ENCODE data around the gene TMEM170A.

DNA sequence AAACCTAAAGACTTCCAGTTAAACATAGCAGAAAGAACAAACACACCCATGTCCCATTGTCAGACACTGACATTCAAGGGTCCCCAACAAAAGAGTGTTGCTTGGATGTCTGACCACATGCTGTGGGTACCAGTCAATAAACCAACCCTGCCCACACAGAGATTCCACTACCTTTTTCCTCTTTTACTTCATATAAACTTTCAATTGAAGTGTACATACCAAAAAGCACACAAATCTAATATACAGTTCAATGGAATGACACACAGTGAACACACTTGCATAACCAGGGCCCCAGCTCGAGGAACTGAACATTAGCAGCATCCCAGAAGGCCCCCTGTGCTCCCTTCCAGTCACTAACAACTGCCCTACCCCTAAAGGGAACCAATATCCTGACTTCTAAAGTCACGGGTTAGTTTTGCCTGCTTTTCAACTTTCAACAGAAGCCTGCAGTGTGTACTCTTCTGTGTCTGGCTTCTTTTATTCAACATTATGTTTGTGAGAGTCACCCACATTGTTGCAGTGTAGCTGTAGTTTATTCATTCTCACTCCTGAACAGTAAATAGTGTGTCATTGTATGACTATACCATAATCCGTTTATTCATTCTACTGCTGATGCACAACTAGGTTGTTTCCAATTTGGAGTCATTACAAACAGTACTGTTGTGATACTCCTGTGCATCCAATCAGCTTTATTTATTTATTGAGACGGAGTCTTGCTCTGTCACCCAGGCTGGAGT is 49.2 kb downstream of the TMEM170A start:
- TF ChIP-seq, protein P1, sequence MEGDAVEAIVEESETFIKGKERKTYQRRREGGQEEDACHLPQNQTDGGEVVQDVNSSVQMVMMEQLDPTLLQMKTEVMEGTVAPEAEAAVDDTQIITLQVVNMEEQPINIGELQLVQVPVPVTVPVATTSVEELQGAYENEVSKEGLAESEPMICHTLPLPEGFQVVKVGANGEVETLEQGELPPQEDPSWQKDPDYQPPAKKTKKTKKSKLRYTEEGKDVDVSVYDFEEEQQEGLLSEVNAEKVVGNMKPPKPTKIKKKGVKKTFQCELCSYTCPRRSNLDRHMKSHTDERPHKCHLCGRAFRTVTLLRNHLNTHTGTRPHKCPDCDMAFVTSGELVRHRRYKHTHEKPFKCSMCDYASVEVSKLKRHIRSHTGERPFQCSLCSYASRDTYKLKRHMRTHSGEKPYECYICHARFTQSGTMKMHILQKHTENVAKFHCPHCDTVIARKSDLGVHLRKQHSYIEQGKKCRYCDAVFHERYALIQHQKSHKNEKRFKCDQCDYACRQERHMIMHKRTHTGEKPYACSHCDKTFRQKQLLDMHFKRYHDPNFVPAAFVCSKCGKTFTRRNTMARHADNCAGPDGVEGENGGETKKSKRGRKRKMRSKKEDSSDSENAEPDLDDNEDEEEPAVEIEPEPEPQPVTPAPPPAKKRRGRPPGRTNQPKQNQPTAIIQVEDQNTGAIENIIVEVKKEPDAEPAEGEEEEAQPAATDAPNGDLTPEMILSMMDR (IDR thresholded peaks at IDR 0.05), result no peak
- TF ChIP-seq POLR2A (IDR thresholded peaks at IDR 0.05), result no peak
- no peak for TF ChIP-seq EP300 (IDR thresholded peaks at IDR 0.05)

All from ovary (tissue), 3 donors.